HG03457 (cell line): ENCODE data around the gene CREB5.

ENCODE experiments used
- ATAC-seq: cut with Tn5 transposase; IDR thresholded peaks from one replicate; pipeline ENCODE4 v1.9.1; 2021; ENCODE audit warnings: moderate number of reproducible peaks; ENCODE audit not compliant: unreplicated experiment

The CREB5 gene

DNA sequence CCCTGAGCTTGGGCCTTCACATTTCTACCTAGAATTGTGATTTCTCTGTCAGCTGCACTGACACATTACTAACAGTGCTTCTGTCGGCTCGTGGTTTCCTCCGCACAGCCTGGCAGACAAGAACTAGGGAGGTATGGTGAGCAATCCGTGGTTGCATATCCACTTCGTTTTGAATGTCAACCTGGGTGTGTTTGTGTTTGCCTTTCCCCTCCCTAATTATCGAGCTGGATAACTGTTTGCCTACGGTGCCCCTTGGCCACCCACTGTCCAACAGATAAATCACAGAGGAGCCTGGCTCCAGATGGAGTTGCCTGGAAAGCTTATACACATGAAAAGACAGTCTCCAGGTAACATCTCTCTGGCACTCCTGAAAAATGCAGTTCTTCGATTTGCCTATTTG lies 317.0 kb downstream of the CREB5 start:
- no peak for ATAC-seq

DNA sequence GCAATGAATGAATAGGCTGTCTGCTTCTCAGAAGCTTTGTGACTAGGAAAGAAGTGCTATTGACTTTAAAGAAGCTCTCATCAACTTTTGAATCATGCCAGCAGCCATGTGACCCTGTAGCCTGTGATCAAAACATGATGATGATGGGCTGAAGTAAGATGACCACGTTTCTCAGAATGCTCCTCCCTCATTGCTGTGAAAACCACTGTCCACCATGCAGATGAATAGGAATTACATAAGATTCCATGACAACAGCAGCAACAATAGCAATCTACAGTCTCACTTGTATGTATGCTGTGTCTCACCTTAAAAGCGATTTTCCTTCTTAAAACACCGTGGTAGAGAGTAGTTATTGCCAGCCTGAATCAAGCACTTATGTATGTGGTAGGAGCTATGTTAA lies 317.4 kb downstream of the CREB5 start:
- no peak for ATAC-seq

DNA sequence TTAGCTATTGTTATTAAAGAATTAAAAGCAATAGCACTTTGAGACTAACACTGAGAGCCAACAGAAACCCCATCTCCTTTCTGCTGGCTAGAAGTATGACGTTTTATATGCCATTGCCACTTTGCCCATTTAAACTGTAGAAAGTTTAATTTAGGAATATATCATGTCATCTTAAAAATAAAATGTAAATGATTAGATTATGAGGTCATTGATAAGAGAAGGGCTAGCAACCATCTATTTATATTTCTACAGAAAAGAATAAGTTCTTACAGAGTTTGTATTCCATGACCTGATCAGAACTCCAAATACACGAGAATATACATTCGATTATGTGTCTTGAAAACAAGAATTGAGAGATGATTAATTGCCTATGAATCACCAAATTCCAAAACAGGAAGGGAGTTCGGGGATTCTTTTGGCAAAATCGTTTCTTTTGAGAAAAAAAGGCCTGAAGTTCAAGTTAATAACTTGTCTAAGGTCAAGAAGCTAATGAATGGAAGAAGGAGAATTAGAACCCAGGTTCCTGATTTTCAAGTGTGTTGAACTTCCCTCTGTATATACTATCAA lies 318.9 kb downstream of the CREB5 start:
- no peak for ATAC-seq

DNA sequence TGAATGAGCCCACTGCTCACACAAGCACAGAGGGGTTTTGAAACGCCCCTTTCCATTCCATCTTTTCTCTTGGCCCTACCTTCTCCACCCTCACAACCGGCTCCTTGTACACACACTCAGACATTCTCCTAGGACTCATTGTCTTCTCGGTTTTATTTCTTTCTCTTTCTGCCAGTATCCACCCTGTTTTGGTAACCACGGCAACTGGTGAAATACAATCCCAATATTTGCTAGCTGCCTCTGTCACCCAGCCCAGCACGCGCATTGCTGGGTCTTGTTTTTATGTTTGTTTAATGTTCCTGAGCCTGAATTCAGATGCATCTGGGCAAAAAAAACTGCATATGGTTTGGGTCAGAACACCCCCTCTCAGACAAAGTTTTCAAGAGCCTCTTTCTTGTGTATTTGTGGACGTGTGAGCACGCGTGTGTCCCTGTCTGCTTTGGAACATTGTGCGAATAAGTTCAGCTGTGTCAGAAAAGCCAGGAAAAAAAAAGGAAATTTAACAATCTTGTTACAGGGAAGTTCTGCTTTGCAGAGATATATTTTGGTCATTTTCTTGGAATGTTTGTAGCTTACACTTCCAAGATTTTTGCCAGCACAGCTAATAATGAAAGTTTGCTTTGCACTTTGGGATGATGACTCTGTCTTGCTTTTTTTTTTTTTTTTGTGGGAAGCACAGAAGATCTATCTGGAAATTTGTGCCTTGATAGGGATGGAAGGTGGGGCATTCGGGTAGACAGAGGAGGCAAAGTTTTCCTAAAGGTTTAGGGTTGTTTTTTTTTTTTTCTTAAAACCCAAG lies 320.0 kb downstream of the CREB5 start:
- no peak for ATAC-seq

DNA sequence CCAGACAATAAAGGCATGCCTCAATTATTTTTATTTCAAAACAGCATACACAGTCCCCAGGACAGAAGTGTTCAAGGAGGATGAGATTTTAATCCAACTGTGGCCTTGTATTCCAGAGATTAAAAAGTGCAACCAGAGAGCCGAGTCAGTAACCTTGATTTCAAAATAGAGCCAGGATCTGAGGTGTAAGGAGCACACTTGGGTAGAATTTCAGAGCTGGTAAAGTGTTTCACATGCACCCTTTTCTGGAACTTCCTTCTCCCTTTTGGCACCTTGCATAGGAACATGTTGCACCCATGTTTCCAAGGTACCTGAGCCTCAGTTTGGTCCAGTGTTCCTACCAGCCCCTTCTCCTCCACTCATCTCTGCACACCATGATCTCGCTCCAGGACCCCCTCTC lies 320.7 kb downstream of the CREB5 start:
- no peak for ATAC-seq

DNA sequence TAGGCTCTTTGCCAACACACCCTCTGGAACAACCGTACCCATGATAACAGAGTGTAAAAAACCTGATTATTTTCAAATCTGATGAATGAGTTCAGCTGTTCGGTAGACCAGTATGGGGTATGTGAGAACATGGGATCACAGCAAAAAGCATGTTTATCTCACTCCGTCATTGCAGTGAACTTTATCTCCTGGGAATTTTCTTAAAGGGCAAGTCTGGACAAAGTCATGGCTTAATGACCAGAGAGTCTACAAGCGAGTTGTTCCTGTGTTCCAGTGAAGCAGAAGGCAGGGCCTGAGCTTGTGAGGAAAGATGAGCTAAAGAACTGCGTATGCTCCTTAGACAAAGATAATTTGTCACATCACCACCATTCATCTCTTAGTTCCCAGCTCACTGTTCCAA lies 326.1 kb downstream of the CREB5 start:
- ATAC-seq, result no peak

DNA sequence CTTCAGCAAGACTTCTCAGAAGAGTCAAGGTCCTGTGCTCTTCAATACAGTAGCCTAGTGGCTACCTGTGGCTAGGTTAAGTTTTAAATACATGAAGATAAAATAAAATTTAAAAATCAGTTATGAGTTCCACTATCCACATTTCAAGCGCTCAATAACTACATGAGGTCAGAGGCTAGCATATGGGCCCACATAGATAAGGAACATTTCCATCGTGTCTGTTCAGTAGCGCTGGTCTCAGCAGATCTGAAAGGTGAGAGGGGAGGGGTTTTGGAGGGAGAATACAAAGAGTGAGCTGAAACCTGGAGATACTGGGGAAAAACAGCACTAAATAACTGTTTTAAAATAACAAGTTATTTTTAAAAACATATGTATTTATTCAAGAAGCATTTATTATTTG lies 326.8 kb downstream of the CREB5 start:
- no peak for ATAC-seq

DNA sequence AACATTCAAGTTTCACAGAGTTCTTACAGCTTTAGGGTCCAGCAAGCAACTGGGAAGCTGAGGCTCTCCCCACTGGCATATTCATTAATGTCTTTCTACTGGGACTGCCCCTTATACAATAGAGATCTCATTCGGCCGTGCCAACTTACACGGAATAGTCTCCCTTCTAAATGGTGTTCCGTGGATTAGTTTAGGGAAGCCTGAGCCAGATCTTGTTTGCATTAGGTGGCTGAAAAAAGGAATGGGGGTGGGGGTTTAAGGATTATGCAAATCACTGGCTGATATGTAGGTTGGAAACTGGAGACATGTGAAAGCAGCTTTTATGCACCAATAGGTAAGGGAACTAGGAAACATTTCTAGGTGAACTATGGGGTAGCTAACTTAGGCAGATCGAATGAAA lies 327.5 kb downstream of the CREB5 start:
- no peak for ATAC-seq

DNA sequence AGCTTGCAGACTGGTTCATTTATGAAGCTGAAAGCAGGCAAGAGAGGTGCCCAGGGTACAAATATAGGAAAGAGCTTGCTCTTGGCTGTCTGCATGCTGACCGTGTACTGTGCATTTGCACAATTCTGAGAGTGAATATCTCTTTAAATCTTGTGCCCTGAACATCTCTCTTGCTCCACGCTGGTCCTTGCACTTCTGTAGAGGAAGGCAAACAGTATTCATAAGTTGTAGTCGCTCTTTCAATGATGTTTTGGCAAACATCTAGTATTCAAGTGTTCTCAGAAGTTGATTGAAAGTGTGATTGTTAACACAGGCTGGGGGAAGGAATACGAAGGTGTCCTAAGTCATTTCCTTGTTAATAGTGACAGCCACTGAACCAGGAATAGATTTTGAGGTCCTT lies 332.6 kb downstream of the CREB5 start:
- no peak for ATAC-seq

DNA sequence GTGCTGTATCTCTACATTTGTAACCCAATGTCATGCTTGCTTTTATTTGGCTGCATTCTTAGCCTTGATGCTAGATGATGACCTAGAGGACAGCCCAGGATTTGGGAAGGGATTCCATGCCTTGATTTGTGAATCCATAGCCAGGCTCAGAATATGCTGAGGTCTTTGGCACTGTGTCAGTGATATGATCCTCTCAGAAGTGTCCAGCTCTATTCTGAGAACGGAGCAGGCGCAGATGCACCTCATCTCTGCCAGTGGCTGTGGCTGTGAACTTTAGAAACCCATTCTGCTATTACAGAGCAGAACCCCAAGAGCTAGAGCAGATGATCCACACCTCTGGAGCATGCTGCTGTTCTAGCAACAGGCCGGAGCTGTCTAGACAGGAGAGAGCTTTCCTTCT lies 333.0 kb downstream of the CREB5 start:
- no peak for ATAC-seq

DNA sequence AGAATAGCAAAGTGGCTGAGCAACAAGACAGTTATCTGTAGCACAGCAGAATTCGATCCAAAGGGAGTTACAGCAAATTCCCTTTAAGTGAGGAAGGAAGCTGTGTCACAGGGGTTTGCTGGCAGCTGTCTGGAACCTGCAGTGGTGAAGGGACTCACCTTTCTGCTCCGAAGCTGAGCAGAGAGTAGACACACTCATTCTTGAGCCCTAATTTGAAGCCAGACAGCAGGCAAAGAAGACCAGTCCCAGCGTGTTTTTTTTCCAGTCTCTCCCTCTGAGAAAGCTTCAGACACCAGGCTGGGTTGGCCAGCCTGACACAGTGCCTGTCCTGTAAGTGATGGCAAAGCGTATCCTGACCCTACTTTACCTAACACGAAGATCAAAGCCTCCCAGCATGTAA lies 335.1 kb downstream of the CREB5 start:
- ATAC-seq, result no peak

DNA sequence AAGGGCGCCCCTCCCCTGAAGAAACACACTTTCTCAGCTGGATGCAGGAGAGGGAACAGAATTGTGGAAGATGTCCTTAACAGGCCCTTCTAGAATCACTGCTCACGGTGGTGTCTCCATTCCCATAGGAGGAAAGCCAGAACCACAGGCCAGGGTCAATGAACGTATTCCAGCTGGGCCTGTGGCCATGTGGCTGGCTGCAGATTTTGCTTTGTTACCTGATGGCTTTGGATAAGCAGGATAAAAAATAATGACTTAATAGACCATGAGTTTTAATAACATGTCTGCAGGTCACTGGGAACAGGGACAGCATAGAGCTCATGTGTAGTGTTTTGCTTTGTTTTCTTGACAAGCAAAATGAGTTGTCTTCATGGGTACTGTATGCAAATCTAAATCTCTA lies 335.5 kb downstream of the CREB5 start:
- ATAC-seq, result no peak

DNA sequence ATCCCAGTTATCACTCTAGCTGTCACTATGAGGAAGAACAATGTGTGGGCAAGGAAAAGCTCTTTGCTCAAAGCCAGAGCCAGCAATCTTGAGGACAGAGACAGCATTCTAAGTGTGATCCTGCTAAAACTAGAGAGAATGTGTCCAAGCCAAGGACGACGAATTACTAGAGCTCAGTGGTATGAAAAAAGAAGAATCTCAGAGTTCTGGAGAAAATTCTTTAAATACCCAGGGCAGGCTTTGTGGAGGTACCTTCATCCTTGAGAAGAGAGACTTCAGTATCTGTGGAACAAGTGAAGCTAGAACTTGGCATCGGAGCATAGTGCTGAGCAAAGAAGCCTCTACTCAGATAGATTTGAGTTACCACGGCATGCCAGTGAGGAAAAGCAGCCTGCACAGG lies 336.0 kb downstream of the CREB5 start:
- ATAC-seq, result no peak

DNA sequence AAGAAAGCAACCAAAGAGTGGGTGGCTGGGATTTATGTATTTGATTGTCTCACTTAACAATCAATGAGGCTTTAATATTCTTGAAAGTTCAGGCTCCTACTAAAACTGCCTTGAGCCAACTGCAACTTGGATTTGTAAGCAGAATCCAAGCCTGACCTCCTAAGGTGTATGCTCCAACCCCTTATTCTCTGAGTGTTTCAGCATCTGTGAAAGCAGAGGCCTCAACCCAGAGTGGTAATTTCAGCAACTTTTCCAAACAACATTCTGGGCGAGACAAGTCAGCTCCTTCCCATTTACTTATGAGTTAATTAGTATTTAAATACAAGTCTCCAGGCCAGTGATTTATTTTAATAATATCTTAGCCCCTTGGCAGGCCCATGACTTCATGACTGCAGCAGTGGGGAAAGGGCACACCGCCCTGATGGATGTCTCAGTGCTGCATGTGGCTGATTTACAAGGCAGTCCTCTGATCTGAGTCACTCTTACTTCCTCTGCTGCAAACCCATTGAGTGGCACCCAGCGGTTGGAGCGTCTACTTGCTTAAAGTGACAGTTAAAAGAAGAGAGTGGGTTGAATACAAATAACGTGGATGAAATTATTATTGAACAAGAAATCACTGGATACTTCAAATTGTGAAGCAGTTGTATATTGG lies 336.7 kb downstream of the CREB5 start:
- no peak for ATAC-seq

DNA sequence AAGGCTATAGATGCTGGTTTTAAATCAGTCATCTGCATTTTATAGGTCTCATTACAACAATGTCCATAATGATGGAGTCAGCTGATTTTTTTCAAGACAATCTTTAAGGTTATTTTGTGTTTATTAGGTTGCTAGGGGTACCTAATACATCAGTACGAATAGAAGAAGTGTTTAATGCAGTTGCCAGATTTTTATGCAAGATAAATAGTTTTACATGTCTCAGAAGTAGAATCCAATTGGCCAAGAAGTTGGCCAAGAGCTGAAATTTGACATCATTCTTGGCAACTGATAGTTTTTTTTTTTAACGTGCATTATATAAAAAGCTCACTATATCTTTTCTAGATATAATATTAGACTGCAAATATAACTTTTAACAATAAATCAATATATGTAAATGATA lies 337.3 kb downstream of the CREB5 start:
- ATAC-seq, result no peak

DNA sequence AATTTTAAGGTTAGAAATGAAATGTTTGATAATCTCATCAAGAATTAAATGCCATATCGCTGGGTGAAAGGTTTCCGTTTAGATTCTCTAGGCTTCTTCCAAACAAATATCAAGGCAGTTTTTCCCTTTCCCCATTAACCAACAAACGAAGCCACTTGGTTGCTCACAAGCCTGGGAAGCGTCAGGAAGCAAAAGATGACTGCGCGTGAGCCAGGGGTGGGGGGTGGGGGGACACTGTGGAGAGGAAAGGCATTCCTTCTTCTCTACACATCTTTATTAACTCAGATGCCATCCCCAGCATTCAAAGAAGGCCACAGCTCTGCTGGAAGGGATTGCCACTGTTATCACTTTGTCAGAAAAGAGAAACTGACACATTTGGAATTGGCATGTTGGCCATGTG lies 338.7 kb downstream of the CREB5 start:
- no peak for ATAC-seq

DNA sequence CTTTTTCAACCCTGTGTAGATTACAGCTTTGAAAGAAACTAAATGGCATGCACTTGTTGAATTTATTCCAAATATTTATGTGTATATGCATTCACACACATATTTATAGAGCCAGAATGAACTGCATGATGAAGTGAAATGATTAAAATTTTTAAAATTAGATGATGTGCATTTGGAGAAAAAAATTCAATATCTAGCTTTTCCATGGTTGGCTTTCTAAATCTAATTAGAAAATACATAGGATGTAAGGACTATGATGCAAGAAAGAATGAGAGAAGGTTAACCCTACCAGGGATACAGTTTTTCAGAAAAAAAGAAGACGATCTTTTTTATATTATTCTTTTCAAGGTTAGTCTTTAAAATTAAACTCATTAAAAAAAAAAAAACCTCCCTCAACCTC lies 341.3 kb downstream of the CREB5 start:
- no peak for ATAC-seq

DNA sequence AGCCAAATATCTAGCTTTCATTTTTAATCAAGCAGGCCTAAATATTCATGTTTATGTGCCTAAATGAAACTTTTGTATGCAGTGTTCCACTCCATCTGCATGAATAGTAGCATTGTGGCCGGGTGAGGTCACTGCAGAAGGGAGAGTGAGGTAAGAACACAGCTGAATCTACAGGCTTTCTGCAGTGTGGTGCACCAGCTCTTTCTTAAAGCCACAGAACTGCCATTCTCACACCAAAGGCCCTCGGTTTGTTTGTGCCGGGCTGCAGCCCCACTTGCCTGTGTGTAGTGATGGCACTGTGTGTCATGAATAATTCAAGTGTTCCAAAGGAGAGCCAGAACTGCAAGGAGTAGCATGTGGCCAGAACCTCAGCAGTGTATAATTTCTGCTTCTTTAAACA lies 341.7 kb downstream of the CREB5 start:
- ATAC-seq, result no peak

DNA sequence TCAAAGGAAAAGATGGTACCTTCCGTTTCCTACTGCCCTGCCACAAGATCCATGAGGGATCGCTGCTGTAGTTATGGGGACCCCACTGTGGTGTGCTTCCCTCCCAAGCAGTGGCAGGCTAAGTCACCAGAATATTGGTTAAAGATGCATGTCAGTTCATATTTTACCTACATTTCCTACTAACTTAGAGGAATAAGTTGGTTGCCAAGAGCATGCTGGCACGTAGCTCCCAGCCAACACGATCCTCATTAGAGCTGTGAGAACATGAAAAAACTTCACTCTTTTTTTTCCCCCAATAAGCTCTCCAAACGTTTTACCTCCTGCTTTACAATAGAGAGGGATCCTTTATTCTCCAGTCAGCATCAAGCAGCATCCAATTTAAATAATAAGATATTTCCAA lies 342.1 kb downstream of the CREB5 start:
- no peak for ATAC-seq

DNA sequence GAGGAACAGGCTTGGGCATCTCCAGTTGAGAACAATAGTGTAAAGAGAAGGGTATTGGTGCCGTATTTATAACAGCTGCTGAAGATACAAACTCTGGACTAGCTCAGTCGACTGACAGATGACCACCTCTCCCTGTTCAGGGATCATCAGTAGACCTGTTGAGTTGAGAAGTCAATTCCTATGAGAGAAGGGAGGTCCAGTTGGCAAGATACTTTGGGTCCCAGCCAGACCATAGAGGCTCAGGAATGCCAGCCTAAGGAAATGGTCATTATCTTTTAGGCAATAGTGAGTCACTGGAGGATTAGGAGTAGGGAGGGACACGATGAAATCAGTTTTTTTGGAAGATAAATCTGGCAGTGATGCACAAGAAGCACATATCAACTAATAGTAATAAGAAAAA lies 342.9 kb downstream of the CREB5 start:
- no peak for ATAC-seq

DNA sequence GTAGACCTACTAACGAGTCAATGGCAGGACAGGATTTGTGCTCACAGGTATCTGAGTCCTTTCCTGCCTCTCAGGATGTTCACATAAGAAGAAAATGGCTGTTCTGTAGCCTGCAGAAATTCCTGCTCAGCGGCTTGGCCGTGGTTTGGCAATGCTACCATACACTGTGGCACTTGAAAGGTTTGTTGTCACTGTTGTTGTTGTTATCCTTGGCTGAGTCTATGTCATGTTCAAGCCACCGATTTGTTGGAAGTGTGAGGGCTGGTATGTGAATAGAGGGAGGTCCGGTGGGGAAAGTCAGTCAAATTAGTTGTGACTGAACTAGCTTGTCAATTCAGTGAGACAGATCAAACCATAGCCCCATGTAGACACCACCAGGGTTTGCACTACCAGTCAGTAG lies 345.9 kb downstream of the CREB5 start:
- no peak for ATAC-seq

DNA sequence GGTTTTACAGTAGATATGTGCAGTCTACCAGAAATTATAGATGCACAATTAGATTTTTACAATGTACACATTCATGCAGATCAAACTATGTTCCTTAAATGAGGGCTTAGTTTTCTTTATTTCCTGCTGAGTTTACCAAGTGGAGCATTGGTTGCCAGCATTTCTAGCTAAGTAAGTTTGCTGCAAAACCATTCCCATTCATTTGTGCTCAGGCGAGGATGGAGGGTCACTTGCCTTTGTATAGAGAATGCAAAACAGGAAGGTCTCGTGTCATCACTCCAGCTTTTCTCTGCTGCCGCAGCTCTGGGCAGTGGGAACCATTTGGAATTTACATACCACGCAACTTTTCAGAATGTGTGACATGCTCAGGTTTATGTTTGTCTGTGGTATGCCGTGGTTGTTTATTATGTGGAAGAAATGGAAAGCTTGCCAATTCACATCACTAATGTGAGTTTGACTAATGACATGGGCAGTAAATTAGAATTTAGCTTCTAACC lies 347.2 kb downstream of the CREB5 start:
- no peak for ATAC-seq
